HepG2 (cell line): Measurements from ENCODE around the gene SPART. TPM values are rescaled to one million over a fixed set of nuclear protein-coding genes. Genes with fewer than 3 reads are reported as not detected.

Source experiments
- ATAC-seq: fragments of 200-7000 bp; cut with Tn5 transposase; 3 replicates; pipeline ENCODE4 v1.9.1; 2020; ENCODE audit warnings: mild to moderate bottlenecking, moderate library complexity
- BruUV-seq: library from RNA; stranded (reverse); fragments of 400-500 nt; replicated peaks from 2 replicates; lab custom pipeline; 2021; lab: Mats Ljungman, UMichigan
- CTCF ChIA-PET: fragments of 300-600 bp; formaldehyde crosslinking; extraction: SDS; loops from one replicate; lab custom pipeline; 2021; ENCODE audit warnings: low total read pairs, inconsistent platforms, low intra/inter-chr PET ratio; lab: Yijun Ruan, JAX
- POLR2A ChIA-PET: fragments of 350-600 bp; sonication (Branson Sonifier 250); formaldehyde crosslinking; loops from one replicate; lab custom pipeline; 2020; ENCODE audit warnings: antibody characterized with exemption, inconsistent platforms; lab: Yijun Ruan, JAX
- DNase-seq: peaks from one replicate; pipeline ENCODE4 v3.0.0-alpha.2; 2015; ENCODE audit warnings: low spot score
- FAIRE-seq: peaks from 3 replicates; lab custom pipeline; 2011; peaks lifted over from hg19 to GRCh38; lab: Jason Lieb, UNC
- H2AFZ ChIP-seq: one replicate; pipeline ENCODE4 v1.6.1; 2011; ENCODE audit warnings: low read length, inconsistent platforms
- H3K27ac ChIP-seq: fragments of 300-600 bp; 3 replicates; pipeline ENCODE4 v1.8.0; 2011; ENCODE audit warnings: mixed run types, mild to moderate bottlenecking, mixed read lengths, low read length, inconsistent platforms; ENCODE audit not compliant: insufficient read depth; ENCODE audit errors: extremely low read length
- H3K27me3 ChIP-seq, 2 experiments: fragments of 200-600 bp in 1 of 2; 2 replicates in 1 of 2; 3 replicates in 1 of 2; pipeline versions ENCODE4 v1.6.0 to v1.8.0; 2011; ENCODE audit warnings: low read length in 2 of 2, mild to moderate bottlenecking in 2 of 2, moderate library complexity in 2 of 2, inconsistent platforms in 1 of 2; ENCODE audit not compliant: insufficient read depth in 2 of 2, control insufficient read depth in 1 of 2
- H3K36me3 ChIP-seq, 2 experiments: fragments of 200-600 bp in 1 of 2; replicated peaks in 1 of 2; 2 replicates in 1 of 2; 3 replicates in 1 of 2; pipeline versions ENCODE4 v1.5.1 to v1.8.0; 2011; ENCODE audit warnings: low read length in 2 of 2, inconsistent platforms in 1 of 2; ENCODE audit not compliant: insufficient read depth in 2 of 2, control insufficient read depth in 1 of 2
- H3K4me1 ChIP-seq: 2 replicates; pipeline ENCODE4 v1.5.1; 2012; ENCODE audit warnings: low read length, inconsistent platforms; ENCODE audit not compliant: insufficient read depth
- H3K4me2 ChIP-seq: 2 replicates; pipeline ENCODE4 v1.6.0; 2011; ENCODE audit warnings: low read depth, low read length, inconsistent platforms
- H3K4me3 ChIP-seq, 3 experiments: fragments of 200-600 bp in 1 of 3; sonication (generic), shearing (Covaris generic) in 1 of 3; replicated peaks in 1 of 3; 2 replicates each; pipeline ENCODE4 v1.5.1; 2011 to 2016; ENCODE audit warnings: low read length in 3 of 3, inconsistent platforms in 2 of 3, low read depth in 2 of 3, mild to moderate bottlenecking in 2 of 3, control low read depth in 1 of 3, mixed read lengths in 1 of 3; ENCODE audit not compliant: insufficient read depth in 1 of 3
- H3K79me2 ChIP-seq: one replicate; pipeline ENCODE4 v1.6.1; 2011; ENCODE audit warnings: low read length, inconsistent platforms; ENCODE audit not compliant: insufficient read depth
- H3K9ac ChIP-seq: 2 replicates; pipeline ENCODE4 v1.6.0; 2011; ENCODE audit warnings: mild to moderate bottlenecking, low read depth, low read length, inconsistent platforms; ENCODE audit not compliant: insufficient read depth
- H3K9me3 ChIP-seq: 2 replicates; pipeline ENCODE4 v1.5.1; 2012; ENCODE audit warnings: mild to moderate bottlenecking, low read length
- H4K20me1 ChIP-seq: 2 replicates; pipeline ENCODE4 v1.6.0; 2011; ENCODE audit warnings: inconsistent platforms, mild to moderate bottlenecking, low read length, moderate library complexity; ENCODE audit not compliant: insufficient read depth
- FOXK2 ChIP-seq: fragments of 450-650 bp; IDR thresholded peaks from 2 replicates; pipeline ENCODE4 v1.6.1; 2016
- KDM2A ChIP-seq: sonication (generic); formaldehyde crosslinking; IDR thresholded peaks from 2 replicates; pipeline ENCODE4 v1.4.0; 2020; ENCODE audit warnings: low read depth, missing genetic modification reagents, borderline replicate concordance
- KLF12 ChIP-seq: sonication (generic); formaldehyde crosslinking; IDR thresholded peaks from 2 replicates; pipeline ENCODE4 v1.4.0; 2020; ENCODE audit warnings: missing genetic modification reagents, borderline replicate concordance
- KLF9 ChIP-seq: IDR thresholded peaks from 2 replicates; pipeline ENCODE4 v1.6.1; 2016; ENCODE audit warnings: low read depth
- MAFF ChIP-seq: IDR thresholded peaks from 2 replicates; pipeline ENCODE4 v1.6.1; 2011; ENCODE audit warnings: low read depth, low read length, improper control_type of control experiment
- TCF12 ChIP-seq, 2 experiments: fragments of 450-650 bp in 1 of 2; sonication (generic) in 1 of 2; formaldehyde crosslinking in 1 of 2; IDR thresholded peaks; 2 replicates each; pipeline versions ENCODE4 v1.6.1 to v1.8.0; 2017 to 2022; ENCODE audit warnings: antibody characterized with exemption in 1 of 2, mild to moderate bottlenecking in 1 of 2, missing genetic modification reagents in 1 of 2, moderate library complexity in 1 of 2
- ZNF367 ChIP-seq: sonication (generic); formaldehyde crosslinking; IDR thresholded peaks from 2 replicates; pipeline ENCODE4 v1.4.0; 2020; ENCODE audit warnings: missing genetic modification reagents, borderline replicate concordance
- ZNF530 ChIP-seq: sonication (generic); formaldehyde crosslinking; IDR thresholded peaks from 2 replicates; pipeline ENCODE4 v1.5.0; 2020; ENCODE audit warnings: low read depth, mild to moderate bottlenecking, missing genetic modification reagents
- ZNF572 ChIP-seq: sonication (generic); formaldehyde crosslinking; IDR thresholded peaks from 2 replicates; pipeline ENCODE4 v1.5.1; 2020; ENCODE audit warnings: mild to moderate bottlenecking, missing genetic modification reagents
- ZNF574 ChIP-seq: sonication (generic); formaldehyde crosslinking; IDR thresholded peaks from 2 replicates; pipeline ENCODE4 v1.4.0; 2020; ENCODE audit warnings: missing genetic modification reagents
- ZNF646 ChIP-seq: sonication (generic); formaldehyde crosslinking; IDR thresholded peaks from 2 replicates; pipeline ENCODE4 v1.9.0; 2021; ENCODE audit warnings: mild to moderate bottlenecking, missing genetic modification reagents
- WGBS: methylation state at CpG from one replicate; pipeline ENCODE4 v1.1.6; 2017; ENCODE audit warnings: low lambda C conversion rate; 5-methylcytosine and 5-hydroxymethylcytosine counted together
- in situ Hi-C: cut with HindIII; loops from 2 replicates; pipeline ENCODE4 v1.10.0; 2017; ENCODE audit warnings: low pct_unique_long_range_greater_than_20kb; ENCODE audit not compliant: extremely low pct_ligation_motif_present
- intact Hi-C: fragments of 100-400 bp; cut with micrococcal nuclease; formaldehyde crosslinking; loops from one replicate; pipeline ENCODE4 v1.10.0; 2022; ENCODE audit not compliant: unreplicated experiment
- polyA plus RNA-seq, 8 experiments: library from polyadenylated mRNA; depleted of rRNA in 3 of 8; stranded (reverse) in 7 of 8; unstranded in 1 of 8; fragments of >200 nt; fragmentation: Illumina TruSeq in 4 of 8; extraction: Trizol in 4 of 8; gene quantifications; 2 replicates each; pipeline versions ENCODE4 v1.2.1 to v1.2.3, GENCODE V29; 2011 to 2016; ENCODE audit warnings: low read depth in 4 of 8, missing spikeins in 1 of 8, mixed read lengths in 1 of 8; ENCODE audit not compliant: insufficient read depth in 1 of 8
- total RNA-seq, 5 experiments: library from RNA; depleted of rRNA; stranded (reverse); fragments of >200 nt; fragmentation: Illumina TruSeq; extraction: Trizol; gene quantifications; 2 replicates each; pipeline ENCODE4 v1.2.3, GENCODE V29; 2016; ENCODE audit warnings: low read depth in 1 of 5

The SPART gene
- total and polyA plus RNA-seq, 2 of the 13 experiments (the other 11 are each of a cell fraction or from before 2014, with no cell fraction given): 8.9 to 28.8 TPM

- TF ChIP-seq ZNF367 (CRISPR knock-in tag): no peak
- TF ChIP-seq ZNF572 (CRISPR knock-in tag): no peak
- TF ChIP-seq ZNF530 (CRISPR knock-in tag): no peak
- no peak for TF ChIP-seq FOXK2
Observed at GRCh38 chr13:36298535-36299068, 47.6 kb downstream of the SPART start (continued).

GRCh38 chr13:36297366-36298338 is 48.5 kb downstream of the SPART start, which contains the start of gene CCDC169:
CCDC169 (minus strand) TSS chr13:36297814; CDS start chr13:36297719, 95 bp downstream.
- POLR2A ChIA-PET: interaction anchor here (1.4 kb wide), 1 partner anchor 49 kb away, joined by 3 read pairs; no protein-coding TSS in a partner anchor
- H3K79me2 ChIP-seq: no peaks in the 10 kb centered on the region
- peaks cover 0 to 7% of the 10 kb centered on the region in 2 experiments; a peak in 3 of 5 replicates for H3K27me3 ChIP-seq
- intact Hi-C loops: no loop called here
- peak within 1 kb of the TSS; percentile 49 for H3K9ac ChIP-seq
- no peak within 1 kb of the TSS for H3K27ac ChIP-seq
- no peaks in the 10 kb centered on the region for H4K20me1 ChIP-seq
- no peaks in the 10 kb centered on the region for H3K36me3 ChIP-seq
- CTCF ChIA-PET: no interaction called here
- H2AFZ ChIP-seq: peak within 1 kb of the TSS; percentile 63
- H3K4me2 ChIP-seq: peak within 1 kb of the TSS; percentile 75
- peak within 1 kb of the TSS; percentile 38 to 69 (median 42) for H3K4me3 ChIP-seq
- H3K9me3 ChIP-seq: no peaks in the 10 kb centered on the region
- no peaks in the 10 kb centered on the region for H3K4me1 ChIP-seq
- 19% methylated on average over 21 of the region's 53 CpGs for WGBS
- DNase-seq (peak; percentile 5), FAIRE-seq (no peak), ATAC-seq (peak; percentile 85)
- BruUV-seq: TSS peak; percentile 69
- in situ Hi-C loops: no loop called here
- peak; percentile 65; the same call in 1 of the 2 replicates for TF ChIP-seq KDM2A
- no peak for TF ChIP-seq KLF9
- TF ChIP-seq ZNF646 (CRISPR knock-in tag): no peak
- TF ChIP-seq TCF12 (IDR thresholded peaks at IDR 0.05): no peak
- no peak for TF ChIP-seq TCF12 (CRISPR knock-in tag; IDR thresholded peaks at IDR 0.05)
- no peak for TF ChIP-seq KLF12 (CRISPR knock-in tag)
- TF ChIP-seq ZNF574 (CRISPR knock-in tag): 0 out of 2 replicates have a peak, but pooled peaks have one; percentile 19
- TF ChIP-seq MAFF: no peak
